NCI-H1417 (cell line): Measurements from ENCODE around the gene CYS1.
"Not testable (repeated sequence)": the region's sequence is repeated elsewhere in the genome, so short reads cannot be mapped to it uniquely, and the experiment has no call there.

Experiments
- DNase-seq, 3 experiments: peaks; one replicate each; lab custom pipeline; 2025; lab: John Stamatoyannopoulos, UW

The CYS1 gene

DNA sequence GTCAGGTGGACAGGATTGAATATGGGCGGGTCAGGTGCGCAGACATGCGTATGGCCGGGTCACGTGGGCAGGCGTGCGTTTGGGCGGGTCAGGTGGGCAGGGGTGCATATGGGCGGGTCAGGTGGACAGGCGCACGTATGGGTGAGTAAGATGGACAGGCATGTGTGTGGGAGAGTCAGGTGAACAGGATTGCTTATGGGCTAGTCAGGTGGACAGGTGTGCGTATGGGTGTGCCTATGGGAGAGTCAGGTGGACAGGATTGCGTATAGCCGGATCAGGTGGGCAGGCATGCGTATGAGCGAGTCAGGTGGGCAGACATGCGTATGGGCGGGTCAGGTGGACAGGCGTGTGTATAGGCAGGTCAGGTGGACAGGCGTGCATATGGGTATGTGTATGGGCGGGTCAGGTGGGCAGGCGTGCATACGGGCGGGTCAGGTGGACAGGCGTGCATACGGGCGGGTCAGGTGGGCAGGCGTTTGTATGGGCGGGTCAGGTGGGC is 67.2 kb downstream of the CYS1 start:
- no peak for DNase-seq

DNA sequence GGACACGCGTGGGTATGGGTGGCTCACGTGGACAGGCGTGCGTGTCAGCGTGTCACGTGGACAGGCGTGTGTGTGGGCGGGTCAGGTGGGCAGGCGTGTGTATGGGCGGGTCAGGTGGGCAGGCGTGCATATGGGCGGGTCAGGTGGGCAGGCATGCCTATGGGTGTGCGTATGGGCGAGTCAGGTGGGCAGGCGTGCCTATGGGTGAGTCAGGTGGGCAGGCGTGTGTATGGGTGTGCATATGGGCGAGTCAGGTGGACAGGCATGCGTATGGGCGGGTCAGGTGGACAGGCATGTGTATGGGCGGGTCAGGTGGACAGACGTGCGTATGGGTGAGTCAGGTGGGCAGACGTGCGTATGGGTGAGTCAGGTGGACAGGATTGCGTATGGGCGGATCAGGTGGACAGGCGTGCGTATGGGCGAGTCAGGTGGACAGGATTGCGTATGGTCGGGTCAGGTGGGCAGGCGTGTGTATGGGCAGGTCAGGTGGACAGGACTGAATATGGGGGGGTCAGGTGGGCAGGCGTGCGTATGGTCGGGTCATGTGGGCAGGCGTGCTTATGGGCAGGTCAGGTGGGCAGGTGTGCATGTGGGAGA is 67.7 kb downstream of the CYS1 start:
- not testable (repeated sequence) for DNase-seq

DNA sequence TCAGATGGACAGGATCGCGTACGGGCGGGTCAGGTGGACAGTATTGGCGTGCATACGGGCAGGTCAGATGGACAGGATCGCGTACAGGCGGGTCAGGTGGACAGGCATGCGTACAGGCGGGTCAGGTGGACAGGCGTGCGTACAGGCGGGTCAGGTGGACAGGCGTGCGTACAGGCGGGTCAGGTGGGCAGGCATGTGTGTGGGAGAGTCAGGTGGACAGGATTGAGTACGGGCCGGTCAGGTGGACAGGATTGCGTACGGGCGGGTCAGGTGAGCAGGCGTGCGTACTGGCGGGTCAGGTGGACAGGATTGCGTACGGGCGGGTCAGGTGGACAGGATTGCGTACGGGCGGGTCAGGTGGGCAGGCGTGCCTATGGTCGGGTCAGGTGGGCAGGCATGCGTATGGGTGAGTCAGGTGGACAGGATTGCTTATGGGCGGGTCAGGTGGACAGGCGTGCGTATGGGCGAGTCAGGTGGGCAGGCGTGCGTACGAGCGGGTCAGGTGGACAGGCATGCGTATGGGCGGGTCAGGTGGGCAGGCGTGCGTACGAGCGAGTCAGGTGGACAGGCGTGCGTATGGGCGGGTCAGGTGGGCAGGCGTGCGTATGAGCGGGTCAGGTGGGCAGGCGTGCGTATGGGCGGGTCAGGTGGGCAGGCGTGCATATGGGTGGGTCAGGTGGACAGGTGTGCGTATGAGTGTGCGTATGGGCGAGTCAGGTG is 68.4 kb downstream of the CYS1 start:
- DNase-seq: not testable (repeated sequence)

DNA sequence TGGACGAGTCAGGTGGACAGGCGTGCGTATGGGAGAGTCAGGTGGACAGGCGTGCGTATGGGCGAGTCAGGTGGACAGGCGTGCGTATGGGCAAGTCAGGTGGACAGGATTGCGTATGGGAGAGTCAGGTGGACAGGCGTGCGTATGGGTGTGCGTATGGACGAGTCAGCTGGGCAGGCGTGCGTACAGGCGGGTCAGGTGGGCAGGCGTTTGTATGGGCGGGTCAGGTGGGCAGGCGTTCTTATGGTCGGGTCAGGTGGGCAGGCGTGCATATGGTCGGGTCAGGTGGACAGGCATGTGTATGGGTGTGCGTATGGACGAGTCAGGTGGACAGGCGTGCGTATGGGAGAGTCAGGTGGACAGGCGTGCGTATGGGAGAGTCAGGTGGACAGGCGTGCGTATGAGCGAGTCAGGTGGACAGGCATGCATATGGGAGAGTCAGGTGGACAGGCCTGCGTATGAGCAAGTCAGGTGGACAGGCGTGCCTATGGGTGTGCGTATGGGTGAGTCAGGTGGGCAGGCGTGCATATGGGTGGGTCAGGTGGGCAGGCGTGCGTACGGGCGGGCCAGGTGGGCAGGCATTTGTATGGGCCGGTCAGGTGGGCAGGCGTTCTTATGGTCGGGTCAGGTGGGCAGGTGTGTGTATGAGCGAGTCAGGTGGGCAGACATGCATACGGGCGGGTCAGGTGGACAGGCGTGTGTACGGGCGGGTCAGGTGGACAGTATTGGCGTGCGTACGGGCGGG is 69.2 kb downstream of the CYS1 start:
- not testable (repeated sequence) for DNase-seq

DNA sequence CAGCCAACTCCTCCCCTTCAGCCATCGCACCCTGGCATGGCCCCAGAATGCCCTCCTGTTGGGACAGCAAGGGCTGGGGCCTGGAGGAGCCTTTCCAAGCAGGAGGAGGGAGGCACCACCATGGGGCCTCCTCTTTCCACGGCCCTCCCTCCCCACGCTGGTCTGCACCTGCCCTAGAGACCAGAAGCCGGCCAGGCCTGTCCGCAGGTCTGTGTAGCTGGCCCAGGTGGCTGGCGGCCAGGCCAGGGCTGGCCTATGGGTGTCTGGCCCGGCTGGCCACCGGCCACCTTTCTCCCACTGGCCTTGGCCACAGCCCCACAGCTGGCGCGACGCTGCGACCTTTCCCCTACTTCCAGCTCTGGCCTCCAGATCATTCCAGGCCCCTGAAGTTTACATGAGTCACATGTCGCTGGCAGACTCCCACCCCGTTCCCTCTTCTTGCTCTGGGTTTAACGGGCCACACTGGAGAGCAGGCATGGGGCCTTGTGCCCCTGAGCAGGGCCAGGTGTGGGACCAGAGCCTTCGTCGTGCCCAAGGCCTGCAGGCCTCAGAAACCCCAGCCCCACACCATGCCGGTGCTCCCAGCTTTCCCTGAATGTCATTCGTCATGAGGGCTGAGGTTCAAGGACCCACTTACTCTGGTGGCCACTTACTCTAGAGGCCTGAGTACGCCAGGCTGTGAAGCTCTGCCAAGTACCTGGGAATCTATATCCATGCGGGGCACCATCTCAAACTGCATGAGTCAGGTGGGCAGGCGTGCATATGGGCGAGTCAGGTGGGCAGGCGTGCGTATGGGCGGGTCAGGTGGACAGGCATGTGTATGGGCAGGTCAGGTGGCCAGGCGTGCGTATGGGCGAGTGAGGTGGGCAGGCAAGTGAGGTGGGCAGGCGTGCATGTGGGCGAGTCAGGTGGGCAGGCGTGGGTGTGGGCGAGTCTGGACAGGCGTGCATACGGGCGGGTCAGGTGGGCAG is 70.1 kb downstream of the CYS1 start:
- DNase-seq: no peak

DNA sequence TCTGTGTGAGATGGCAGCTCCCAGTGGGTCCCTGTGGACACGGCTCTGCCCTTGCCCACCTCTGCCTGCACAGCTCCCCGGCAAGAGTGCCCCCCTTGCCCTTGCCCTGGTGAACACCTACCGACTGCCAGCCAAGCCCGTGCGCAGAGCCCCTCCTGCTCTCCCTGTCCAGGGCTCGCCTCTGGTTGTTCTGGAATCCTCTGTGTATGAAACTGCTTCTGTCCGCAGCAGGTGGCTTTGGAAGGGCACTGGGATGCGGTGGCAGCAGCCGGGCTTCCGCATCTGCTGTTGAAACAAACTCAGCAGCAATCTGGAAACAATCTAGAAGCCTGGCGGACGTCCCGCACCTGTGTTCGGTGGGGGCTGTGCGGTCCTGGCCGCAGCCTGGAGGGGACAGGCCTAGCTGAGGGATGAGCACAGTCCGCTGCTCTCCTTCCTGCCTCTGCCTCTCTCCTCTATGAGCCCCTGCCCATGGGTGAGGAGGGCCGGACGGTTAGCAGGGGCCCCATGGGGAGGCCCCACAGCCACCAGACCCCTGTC is 70.9 kb downstream of the CYS1 start:
- DNase-seq: no peak

DNA sequence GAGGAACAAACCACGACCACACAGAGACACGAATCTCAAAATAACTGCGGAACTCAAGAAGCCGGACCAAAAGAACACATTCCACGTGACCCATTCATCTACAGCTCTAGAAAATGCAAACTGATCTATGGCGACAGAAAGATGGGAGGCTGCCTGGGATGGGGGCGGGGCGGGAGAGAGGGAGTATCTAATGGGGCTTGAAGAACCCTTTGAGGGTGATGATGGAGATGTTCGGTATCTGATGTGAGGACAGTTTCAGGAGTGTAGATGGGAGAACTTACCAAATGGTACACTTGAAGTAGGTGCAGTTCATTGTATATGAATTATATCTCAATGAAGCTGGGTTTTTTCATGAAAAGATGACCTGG is 71.4 kb downstream of the CYS1 start:
- no peak for DNase-seq

DNA sequence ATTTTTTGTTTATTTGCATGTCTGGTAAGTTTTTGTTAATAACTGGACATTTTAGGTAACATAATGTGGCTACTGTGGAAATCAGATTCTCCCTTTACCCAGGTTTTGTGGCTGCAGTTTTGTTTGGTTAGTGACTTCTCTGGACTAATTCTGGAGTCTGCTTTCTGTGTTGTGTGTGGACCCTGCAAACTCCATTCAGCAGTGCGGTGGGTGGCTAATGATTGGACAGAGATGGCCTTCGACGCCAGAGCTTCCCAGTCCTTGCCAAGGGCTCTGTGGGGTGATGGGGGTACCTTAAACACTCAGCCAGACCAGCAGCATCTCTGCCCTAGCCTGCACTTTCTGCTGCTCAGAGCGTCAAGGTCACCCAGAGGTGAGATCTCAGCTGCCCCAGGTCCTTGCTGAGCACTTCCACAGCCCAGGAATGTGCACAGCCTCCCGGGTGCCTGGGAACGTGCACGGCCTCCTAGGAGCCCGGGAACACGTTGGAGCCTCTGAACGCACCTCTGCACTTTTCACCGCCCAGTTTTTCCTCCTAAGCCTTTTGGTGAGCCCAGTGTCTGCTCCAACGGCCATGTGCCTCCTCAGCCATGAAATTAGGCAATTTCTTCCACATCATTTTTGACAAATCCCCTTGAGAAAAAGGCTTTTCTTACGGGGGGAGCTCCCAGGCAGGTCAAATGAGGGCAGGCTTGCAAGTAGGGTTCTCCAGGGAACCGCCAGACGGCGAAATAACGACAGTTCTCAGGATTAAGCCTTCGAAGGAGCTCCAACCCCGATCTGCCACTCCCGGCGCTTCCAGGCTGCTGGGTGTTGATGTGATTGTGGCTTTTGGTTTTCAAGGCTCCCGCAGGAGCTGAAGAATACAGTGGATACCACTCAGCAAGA is 72.0 kb downstream of the CYS1 start:
- peak in 1 of 3 experiments; percentile 50 for DNase-seq

DNA sequence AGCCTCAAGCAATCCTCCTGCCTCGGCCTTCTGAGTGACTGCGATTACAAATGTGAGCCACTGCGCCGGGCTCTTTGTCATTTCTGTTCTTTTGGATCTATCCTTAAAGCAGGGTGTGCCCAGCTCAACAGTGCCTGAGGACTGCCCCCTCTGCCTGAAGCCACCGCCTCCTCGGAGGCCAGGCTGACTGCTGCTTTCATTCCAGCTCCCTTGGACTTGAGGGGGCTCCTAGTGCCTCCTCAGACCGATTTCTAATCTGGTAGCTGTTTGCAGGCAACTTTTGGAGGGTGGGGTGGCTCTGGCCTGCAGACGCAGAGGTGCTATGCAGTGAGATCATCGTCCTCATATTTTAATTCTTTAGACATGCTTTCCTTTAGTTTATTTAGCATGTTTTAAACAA is 72.8 kb downstream of the CYS1 start:
- DNase-seq: no peak
